ENCODE results near the gene RERE. TPM values are rescaled to one million over a fixed set of nuclear protein-coding genes. Genes with fewer than 3 reads are reported as not detected.

The RERE gene
- total RNA-seq, 1 experiment from 2014 or later: 161 TPM

- TF ChIP-seq MYBL2 (CRISPR knock-in tag; IDR thresholded peaks at IDR 0.05) (no peak), SOX15 (CRISPR knock-in tag; IDR thresholded peaks at IDR 0.05) (no peak), ZNF423 (CRISPR knock-in tag; IDR thresholded peaks at IDR 0.05) (no peak), NFYB (CRISPR knock-in tag; conservative IDR thresholded peaks at IDR 0.05; ENCODE audit: low read depth) (no peak), NR2C2 (CRISPR knock-in tag; IDR thresholded peaks at IDR 0.05) (no peak), GTF2I (CRISPR knock-in tag; conservative IDR thresholded peaks at IDR 0.05) (no peak), ZNF121 (CRISPR knock-in tag; IDR thresholded peaks at IDR 0.05) (no peak), IRF2 (CRISPR knock-in tag; IDR thresholded peaks at IDR 0.05; ENCODE audit: borderline replicate concordance, low read depth) (no peak), EMX1 (CRISPR knock-in tag; IDR thresholded peaks at IDR 0.05) (no peak), E2F4 (CRISPR knock-in tag; IDR thresholded peaks at IDR 0.05; ENCODE audit: borderline replicate concordance, low read depth) (no peak), FOXJ3 (CRISPR knock-in tag; IDR thresholded peaks at IDR 0.05; ENCODE audit: borderline replicate concordance) (no peak), TEAD4 (CRISPR knock-in tag; IDR thresholded peaks at IDR 0.05) (no peak), ZNF425 (CRISPR knock-in tag; conservative IDR thresholded peaks at IDR 0.05) (no peak), KAT7 (CRISPR knock-in tag; IDR thresholded peaks at IDR 0.05; ENCODE audit: borderline replicate concordance) (no peak), PRRX2 (CRISPR knock-in tag; IDR thresholded peaks at IDR 0.05) (no peak), ZNF317 (CRISPR knock-in tag; IDR thresholded peaks at IDR 0.05; ENCODE audit: borderline replicate concordance, low read depth) (no peak), ZBTB21 (CRISPR knock-in tag; IDR thresholded peaks at IDR 0.05; ENCODE audit: borderline replicate concordance) (no peak), ZNF416 (CRISPR knock-in tag; IDR thresholded peaks at IDR 0.05) (no peak)
- TF ChIP-seq, protein P1, sequence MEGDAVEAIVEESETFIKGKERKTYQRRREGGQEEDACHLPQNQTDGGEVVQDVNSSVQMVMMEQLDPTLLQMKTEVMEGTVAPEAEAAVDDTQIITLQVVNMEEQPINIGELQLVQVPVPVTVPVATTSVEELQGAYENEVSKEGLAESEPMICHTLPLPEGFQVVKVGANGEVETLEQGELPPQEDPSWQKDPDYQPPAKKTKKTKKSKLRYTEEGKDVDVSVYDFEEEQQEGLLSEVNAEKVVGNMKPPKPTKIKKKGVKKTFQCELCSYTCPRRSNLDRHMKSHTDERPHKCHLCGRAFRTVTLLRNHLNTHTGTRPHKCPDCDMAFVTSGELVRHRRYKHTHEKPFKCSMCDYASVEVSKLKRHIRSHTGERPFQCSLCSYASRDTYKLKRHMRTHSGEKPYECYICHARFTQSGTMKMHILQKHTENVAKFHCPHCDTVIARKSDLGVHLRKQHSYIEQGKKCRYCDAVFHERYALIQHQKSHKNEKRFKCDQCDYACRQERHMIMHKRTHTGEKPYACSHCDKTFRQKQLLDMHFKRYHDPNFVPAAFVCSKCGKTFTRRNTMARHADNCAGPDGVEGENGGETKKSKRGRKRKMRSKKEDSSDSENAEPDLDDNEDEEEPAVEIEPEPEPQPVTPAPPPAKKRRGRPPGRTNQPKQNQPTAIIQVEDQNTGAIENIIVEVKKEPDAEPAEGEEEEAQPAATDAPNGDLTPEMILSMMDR (IDR thresholded peaks at IDR 0.05): no peak
- TF ChIP-seq, protein P2, sequence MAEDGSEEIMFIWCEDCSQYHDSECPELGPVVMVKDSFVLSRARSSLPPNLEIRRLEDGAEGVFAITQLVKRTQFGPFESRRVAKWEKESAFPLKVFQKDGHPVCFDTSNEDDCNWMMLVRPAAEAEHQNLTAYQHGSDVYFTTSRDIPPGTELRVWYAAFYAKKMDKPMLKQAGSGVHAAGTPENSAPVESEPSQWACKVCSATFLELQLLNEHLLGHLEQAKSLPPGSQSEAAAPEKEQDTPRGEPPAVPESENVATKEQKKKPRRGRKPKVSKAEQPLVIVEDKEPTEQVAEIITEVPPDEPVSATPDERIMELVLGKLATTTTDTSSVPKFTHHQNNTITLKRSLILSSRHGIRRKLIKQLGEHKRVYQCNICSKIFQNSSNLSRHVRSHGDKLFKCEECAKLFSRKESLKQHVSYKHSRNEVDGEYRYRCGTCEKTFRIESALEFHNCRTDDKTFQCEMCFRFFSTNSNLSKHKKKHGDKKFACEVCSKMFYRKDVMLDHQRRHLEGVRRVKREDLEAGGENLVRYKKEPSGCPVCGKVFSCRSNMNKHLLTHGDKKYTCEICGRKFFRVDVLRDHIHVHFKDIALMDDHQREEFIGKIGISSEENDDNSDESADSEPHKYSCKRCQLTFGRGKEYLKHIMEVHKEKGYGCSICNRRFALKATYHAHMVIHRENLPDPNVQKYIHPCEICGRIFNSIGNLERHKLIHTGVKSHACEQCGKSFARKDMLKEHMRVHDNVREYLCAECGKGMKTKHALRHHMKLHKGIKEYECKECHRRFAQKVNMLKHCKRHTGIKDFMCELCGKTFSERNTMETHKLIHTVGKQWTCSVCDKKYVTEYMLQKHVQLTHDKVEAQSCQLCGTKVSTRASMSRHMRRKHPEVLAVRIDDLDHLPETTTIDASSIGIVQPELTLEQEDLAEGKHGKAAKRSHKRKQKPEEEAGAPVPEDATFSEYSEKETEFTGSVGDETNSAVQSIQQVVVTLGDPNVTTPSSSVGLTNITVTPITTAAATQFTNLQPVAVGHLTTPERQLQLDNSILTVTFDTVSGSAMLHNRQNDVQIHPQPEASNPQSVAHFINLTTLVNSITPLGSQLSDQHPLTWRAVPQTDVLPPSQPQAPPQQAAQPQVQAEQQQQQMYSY (CRISPR knock-in tag; IDR thresholded peaks at IDR 0.05): no peak
- CTCF ChIA-PET: no interaction called here
- no peak for ATAC-seq
- Mint-ChIP-seq H3K27ac (peak overlapping the region; percentile 80), H3K4me1 (peaks cover 15% of the 10 kb centered on the region), H3K36me3 (peaks cover 36% of the 10 kb centered on the region), H3K27me3 (ENCODE audit: low read depth) (no peaks in the 10 kb centered on the region), H3K4me3 (no peak overlapping the region), H3K9me3 (no peaks in the 10 kb centered on the region)
- POLR2A ChIA-PET: no interaction called here
- no peak for DNase-seq (ENCODE audit: low spot score)
These were observed 461.8 kb downstream of the RERE start for GRCh38 chr1:8355439-8356255.

Measured in WTC11 (cell line).